DND-41 (cell line): ENCODE measurements around the gene SIRPA.

Source experiments
- ATAC-seq: fragments of 200-7000 bp; cut with Tn5 transposase; 3 replicates; pipeline ENCODE4 v1.9.1; 2021; ENCODE audit warnings: low read depth; ENCODE audit not compliant: insufficient read depth
- DNase-seq: peaks from one replicate; pipeline ENCODE4 v3.0.0-alpha.2; 2020
- H2AFZ ChIP-seq: 2 replicates; pipeline ENCODE4 v1.6.0; 2012; ENCODE audit warnings: low read depth, low read length
- H3K27ac ChIP-seq: 2 replicates; pipeline ENCODE4 v1.5.1; 2012; ENCODE audit warnings: low read length, inconsistent platforms
- H3K27me3 ChIP-seq: fragments of 200-600 bp; sonication (generic); 2 replicates; pipeline ENCODE4 v1.6.0; 2012; ENCODE audit warnings: low read length, mild to moderate bottlenecking, inconsistent platforms; ENCODE audit not compliant: insufficient read depth, poor library complexity
- H3K36me3 ChIP-seq: 2 replicates; pipeline ENCODE4 v1.5.1; 2012; ENCODE audit warnings: low read length, inconsistent platforms; ENCODE audit not compliant: insufficient read depth
- H3K4me1 ChIP-seq: 2 replicates; pipeline ENCODE4 v1.5.1; 2012; ENCODE audit warnings: mild to moderate bottlenecking, low read length; ENCODE audit not compliant: insufficient read depth
- H3K4me2 ChIP-seq: 2 replicates; pipeline ENCODE4 v1.6.0; 2012; ENCODE audit warnings: mild to moderate bottlenecking, moderate library complexity, low read length, inconsistent platforms; ENCODE audit not compliant: insufficient read depth
- H3K4me3 ChIP-seq, 2 experiments: fragments of 200-600 bp in 1 of 2; shearing (Covaris generic) in 1 of 2; 2 replicates each; pipeline ENCODE4 v1.5.1; 2012 to 2016; ENCODE audit warnings: inconsistent platforms in 2 of 2, low read length in 2 of 2, mild to moderate bottlenecking in 2 of 2, low read depth in 1 of 2, moderate library complexity in 1 of 2
- H3K79me2 ChIP-seq: 2 replicates; pipeline ENCODE4 v1.6.0; 2012; ENCODE audit warnings: low read length, inconsistent platforms; ENCODE audit not compliant: insufficient read depth
- H3K9ac ChIP-seq: 2 replicates; pipeline ENCODE4 v1.6.0; 2012; ENCODE audit warnings: low read depth, mild to moderate bottlenecking, inconsistent platforms, low read length, moderate library complexity
- H3K9me3 ChIP-seq: 2 replicates; pipeline ENCODE4 v1.5.1; 2012; ENCODE audit warnings: low read length, moderate library complexity, mild to moderate bottlenecking, inconsistent platforms; ENCODE audit not compliant: insufficient read depth, severe bottlenecking
- H4K20me1 ChIP-seq: 2 replicates; pipeline ENCODE4 v1.6.0; 2012; ENCODE audit warnings: low read length; ENCODE audit not compliant: insufficient read depth
- CTCF ChIP-seq: IDR thresholded peaks from 2 replicates; pipeline ENCODE4 v1.5.1; 2012; ENCODE audit warnings: borderline replicate concordance, low read length, moderate library complexity, mild to moderate bottlenecking; ENCODE audit not compliant: poor library complexity, severe bottlenecking; ENCODE audit errors: extremely low read depth
- EZH2 ChIP-seq: IDR thresholded peaks from 3 replicates; pipeline ENCODE4 v1.6.1; 2012; ENCODE audit warnings: borderline replicate concordance, low read depth, mild to moderate bottlenecking, moderate library complexity, low read length, inconsistent platforms; ENCODE audit not compliant: severe bottlenecking

Gene SIRPA

DNA sequence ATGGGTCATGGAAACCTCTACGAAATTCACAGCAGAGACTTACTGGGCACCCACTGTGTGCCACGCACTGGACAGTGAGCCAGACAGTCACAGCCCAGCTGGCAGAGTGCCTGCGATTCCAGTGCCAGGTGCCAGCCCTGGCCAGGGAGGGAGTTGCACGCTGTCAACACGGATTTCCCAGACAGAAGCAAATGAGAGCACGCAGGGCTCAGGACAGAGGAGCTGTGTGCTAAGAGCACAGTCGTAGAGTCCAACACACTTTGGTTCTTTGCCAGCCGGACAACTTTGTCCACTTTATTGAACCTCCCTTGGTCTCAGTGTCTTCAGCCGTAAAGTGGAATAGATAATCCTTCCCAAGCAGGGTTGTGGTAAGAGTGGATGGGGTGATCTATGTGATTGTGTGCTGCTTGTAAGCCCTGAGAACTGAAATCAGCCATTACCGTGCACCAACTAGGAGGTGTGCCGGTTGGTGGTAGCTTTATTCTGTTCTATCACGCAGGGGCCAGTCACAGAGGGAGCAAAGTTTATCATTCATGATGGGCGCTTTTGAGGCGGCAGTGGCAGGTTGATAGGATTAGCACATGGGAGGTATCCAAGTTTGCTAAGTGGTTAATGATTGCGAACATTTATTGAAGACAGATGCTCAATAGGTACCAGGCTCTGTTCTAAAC is 40.6 kb downstream of the SIRPA start:
- Histone ChIP-seq H2AFZ (no peak overlapping the region), H3K4me2 (no peak overlapping the region), H3K4me1 (no peaks in the 10 kb centered on the region), H3K79me2 (no peaks in the 10 kb centered on the region), H3K27ac (no peak overlapping the region), H3K9ac (no peak overlapping the region), H3K9me3 (no peaks in the 10 kb centered on the region), H3K27me3 (peaks cover 31% of the 10 kb centered on the region), H3K36me3 (no peaks in the 10 kb centered on the region), H3K4me3 (no peak overlapping the region), H4K20me1 (peaks cover 7% of the 10 kb centered on the region; the same call in 1 of the 2 replicates)
- TF ChIP-seq EZH2 (no peak), CTCF (no peak)
- DNase-seq (no peak), ATAC-seq (no peak)

- H3K4me2 ChIP-seq = no peak overlapping the region
- DNase-seq = no peak
- no peak for ATAC-seq
- H2AFZ ChIP-seq = no peak overlapping the region
- no peaks in the 10 kb centered on the region for H3K9me3 ChIP-seq
- peaks cover 7% of the 10 kb centered on the region; the same call in 1 of the 2 replicates for H4K20me1 ChIP-seq
- peaks cover 32% of the 10 kb centered on the region for H3K27me3 ChIP-seq
- no peaks in the 10 kb centered on the region for H3K4me1 ChIP-seq
- no peaks in the 10 kb centered on the region for H3K79me2 ChIP-seq
- no peak overlapping the region for H3K9ac ChIP-seq
- TF ChIP-seq CTCF (no peak), EZH2 (no peak)
- H3K27ac ChIP-seq = no peak overlapping the region
- H3K4me3 ChIP-seq = no peak overlapping the region
- no peaks in the 10 kb centered on the region for H3K36me3 ChIP-seq
Measured at GRCh38 chr20:1937316-1937976, 42.2 kb downstream of the SIRPA start.

GRCh38 chr20:1938464-1939269 is 43.5 kb downstream of the SIRPA start:
- H3K4me2 ChIP-seq = no peak overlapping the region

More at GRCh38 chr20:1938464-1939269, 43.5 kb downstream of the SIRPA start:
- H4K20me1 ChIP-seq = peaks cover 7% of the 10 kb centered on the region; the same call in 1 of the 2 replicates
- no peaks in the 10 kb centered on the region for H3K9me3 ChIP-seq
- no peak for DNase-seq
- no peak for ATAC-seq
- TF ChIP-seq CTCF = no peak
- TF ChIP-seq EZH2 = no peak
- no peak overlapping the region for H2AFZ ChIP-seq
- no peak overlapping the region for H3K9ac ChIP-seq
- peaks cover 31% of the 10 kb centered on the region for H3K27me3 ChIP-seq
- no peak overlapping the region for H3K4me3 ChIP-seq
- no peaks in the 10 kb centered on the region for H3K79me2 ChIP-seq
- no peaks in the 10 kb centered on the region for H3K4me1 ChIP-seq
- no peaks in the 10 kb centered on the region for H3K36me3 ChIP-seq
- H3K27ac ChIP-seq = no peak overlapping the region
